GM21723 (cell line): ENCODE results near the gene INSL3.
"Not testable (repeated sequence)": the region's sequence is repeated elsewhere in the genome, so short reads cannot be mapped to it uniquely, and the experiment has no call there.

ENCODE experiments used
- ATAC-seq: cut with Tn5 transposase; IDR thresholded peaks from one replicate; pipeline ENCODE4 v1.9.1; 2021; ENCODE audit warnings: mild to moderate bottlenecking, moderate library complexity; ENCODE audit not compliant: unreplicated experiment

The INSL3 gene

DNA sequence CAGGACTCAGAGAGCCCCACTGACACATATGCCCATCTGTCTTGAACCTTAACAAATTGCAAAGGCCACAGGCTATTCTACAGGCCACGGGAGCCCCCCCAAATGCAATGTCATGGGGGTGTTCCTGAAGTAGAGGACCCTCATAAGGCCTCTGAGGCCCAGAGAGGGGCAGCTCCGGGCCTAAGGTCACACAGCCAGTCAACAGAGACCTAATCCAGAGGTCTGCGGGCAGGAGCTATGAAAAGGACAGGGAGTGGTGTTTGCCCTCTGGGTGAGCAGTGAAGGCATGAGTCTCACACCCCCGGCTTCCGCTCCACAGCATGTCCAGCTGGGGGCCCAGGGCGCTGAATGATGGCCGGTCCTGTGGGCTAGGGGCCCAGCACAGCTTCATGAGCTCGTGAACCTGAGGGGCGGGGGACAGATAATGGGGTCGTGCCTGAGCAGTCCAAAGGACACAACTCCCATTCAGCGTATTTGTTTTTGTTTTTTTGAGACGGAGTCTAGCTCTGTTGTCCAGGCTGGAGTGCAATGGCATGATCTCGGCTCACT, 5.3 kb upstream of the INSL3 start:
- ATAC-seq, result no peak

GRCh38 chr19:17824339-17824738, 3.0 kb upstream of the INSL3 start:
- ATAC-seq, result no peak

DNA sequence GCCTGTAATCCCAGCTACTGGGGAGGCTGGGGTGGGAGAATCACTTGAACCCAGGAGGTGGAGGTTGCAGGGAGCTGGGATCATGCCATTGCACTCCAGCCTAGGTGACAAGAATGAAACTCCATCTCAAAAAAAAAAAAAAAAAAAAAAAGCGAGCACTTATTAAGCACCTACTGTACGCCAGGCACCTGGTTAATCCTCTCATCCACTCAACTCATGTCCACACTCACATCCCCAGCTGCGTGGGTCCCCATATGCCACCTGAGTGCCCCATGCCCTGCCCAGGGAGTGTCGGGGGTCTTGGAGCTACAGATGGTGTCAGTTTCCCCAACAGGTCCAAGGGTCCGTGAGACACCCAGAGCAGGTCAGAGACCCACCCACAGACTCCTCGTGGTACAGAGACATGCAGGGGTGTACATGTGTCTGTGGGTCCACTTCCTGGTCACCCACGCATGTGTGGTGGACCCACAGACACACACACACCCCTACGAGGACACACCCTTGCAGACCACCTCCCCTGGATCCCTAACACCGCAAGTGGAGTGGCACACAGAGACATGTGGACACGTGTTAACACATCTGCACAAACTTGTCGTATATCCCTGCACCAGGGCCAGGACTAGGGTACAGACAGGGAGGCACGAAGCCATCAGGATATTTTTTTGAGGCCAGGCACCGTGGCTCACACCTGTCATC, 3.5 kb downstream of the INSL3 start:
- no peak for ATAC-seq

DNA sequence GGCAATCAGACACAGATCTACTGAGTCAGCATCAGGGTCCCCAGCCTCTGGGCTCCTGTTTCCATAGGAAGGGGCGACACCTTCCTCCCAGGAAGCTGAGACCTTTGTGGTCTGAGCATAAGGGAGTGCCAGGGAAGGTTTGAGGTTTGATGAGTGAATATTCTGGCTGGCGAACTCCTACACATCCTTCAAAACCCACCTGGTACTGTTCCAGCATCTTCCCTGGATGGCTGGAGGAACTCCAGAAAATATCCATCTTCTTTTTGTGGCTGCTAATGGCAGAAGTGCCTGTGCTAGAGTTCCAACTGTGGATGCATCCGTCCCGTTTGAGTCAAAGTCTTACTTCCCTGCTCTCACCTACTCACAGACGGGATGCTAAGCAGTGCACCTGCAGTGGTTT, 9.2 kb downstream of the INSL3 start:
- no peak for ATAC-seq

DNA sequence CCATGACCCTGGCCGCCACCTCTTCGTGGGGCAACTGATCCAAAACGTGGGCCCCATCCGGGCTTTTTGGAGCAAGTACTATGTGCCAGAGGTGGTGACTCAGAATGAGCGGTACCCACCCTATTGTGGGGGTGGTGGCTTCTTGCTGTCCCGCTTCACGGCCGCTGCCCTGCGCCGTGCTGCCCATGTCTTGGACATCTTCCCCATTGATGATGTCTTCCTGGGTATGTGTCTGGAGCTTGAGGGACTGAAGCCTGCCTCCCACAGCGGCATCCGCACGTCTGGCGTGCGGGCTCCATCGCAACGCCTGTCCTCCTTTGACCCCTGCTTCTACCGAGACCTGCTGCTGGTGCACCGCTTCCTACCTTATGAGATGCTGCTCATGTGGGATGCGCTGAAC, 9.6 kb downstream of the INSL3 start:
- no peak for ATAC-seq

GRCh38 chr19:17811103-17811502, 10.2 kb downstream of the INSL3 start:
- no peak for ATAC-seq

DNA sequence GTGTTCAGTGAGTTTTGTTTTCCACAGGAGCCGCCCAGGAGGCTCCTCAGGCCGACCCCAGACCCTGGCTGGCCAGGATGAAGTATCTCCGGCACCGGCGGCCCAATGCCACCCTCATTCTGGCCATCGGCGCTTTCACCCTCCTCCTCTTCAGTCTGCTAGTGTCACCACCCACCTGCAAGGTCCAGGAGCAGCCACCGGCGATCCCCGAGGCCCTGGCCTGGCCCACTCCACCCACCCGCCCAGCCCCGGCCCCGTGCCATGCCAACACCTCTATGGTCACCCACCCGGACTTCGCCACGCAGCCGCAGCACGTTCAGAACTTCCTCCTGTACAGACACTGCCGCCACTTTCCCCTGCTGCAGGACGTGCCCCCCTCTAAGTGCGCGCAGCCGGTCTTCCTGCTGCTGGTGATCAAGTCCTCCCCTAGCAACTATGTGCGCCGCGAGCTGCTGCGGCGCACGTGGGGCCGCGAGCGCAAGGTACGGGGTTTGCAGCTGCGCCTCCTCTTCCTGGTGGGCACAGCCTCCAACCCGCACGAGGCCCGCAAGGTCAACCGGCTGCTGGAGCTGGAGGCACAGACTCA, 13.5 kb downstream of the INSL3 start:
- no peak for ATAC-seq

DNA sequence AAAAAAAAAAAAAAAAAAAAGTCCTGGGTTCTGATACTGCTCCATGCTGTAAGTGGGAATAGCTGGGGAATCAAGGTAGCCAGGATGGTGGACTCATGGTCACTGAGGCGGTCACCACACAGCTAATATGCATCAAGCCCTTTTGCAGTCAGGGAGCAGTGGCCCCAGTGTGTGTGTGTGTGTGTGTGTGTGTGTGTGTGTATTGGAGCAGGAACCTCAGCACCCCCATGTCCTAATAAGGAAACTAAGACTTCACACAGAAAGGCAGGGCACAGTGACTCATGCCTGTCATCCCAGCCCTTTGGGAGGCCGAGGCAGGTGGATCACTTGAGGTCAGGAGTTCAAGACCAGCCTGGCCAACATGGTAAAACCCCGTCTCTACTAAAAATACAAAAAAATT, 14.4 kb downstream of the INSL3 start:
- no peak for ATAC-seq

DNA sequence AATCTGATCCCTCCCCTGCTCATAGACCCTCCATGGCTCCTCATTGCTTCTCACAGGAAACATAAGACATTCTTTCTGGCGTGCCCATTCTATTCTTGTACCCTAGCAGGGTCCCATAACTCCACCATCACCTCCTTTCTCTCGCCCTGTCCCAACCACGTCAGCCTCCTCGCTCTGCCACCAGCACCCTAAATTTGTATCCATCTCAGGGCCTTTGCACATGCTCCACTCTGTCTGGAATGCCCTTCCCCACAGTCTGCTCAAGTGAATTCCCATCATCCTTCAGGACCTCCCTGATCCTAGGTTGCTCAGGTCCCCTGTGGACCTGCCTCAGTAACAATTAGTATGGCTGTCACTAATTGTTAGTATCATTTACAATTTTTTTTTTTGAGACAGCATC, 15.9 kb downstream of the INSL3 start:
- ATAC-seq, result no peak

- no peak for ATAC-seq
Measured at GRCh38 chr19:17803264-17803896, 17.9 kb downstream of the INSL3 start.

DNA sequence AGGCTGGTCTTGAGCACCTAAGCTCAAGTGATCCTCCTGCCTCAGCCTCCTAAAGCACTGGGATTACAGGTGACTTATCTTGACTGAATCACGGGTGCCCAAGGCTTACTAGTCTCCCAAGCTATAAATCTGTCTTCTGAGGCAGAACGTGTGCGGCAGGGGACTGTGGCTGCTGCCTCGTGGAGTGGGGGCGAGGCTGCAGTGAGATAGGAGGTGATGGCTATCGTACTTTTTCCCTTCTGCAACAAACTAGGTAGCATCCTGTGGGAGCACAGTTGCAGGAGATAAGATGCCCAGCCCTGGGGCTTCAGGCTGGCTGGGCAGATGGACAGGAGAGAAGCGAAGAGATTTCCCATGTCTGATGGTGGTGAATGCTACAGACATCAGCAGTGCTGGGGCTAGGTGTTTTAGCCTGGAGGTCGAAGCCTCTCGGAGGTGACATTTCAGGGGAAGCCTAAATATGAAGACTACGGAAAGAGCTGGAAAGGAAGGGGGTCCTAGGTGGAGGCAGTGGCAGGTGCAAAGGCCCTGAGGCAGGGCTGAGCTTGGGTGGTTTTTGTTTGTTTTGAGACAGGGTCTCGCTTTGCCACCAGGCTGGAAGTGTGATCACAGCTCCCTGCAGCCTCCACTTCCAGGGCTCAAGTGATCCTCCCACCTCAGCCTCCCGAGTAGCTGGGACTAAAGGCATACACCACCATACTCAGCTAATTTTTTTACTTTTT, 19.0 kb downstream of the INSL3 start:
- ATAC-seq, result no peak

- not testable (repeated sequence) for ATAC-seq
Measured at GRCh38 chr19:17798599-17798998, 22.7 kb downstream of the INSL3 start.

- no peak for ATAC-seq
Measured at GRCh38 chr19:17797424-17798201, 23.7 kb downstream of the INSL3 start.

DNA sequence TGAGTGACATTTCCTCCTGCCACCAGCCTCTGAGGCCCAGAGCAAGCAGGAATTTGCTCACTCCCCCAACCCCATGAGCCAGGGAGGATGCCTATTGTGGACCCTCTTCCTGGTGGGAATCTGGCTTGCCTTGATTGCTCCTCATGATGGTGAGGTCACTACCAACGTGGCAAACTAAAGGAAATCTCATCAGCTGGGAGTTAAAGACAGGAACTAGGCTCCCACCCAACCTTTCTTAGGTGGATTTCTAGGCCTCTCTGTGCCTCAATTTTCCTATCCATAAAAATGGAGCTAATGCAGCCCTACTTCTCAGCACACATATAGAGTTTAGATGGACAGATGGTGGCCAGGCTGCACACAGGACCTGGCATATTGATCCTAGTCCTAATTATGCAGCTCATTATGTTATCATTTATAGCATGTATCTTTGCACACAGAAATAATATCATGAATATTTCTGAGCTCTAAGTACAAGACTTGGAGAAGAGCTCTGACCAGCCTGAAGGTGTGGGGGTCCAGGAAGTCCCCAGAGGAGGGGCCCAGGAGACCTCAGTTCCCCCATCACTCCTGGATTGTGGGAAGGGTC, 24.4 kb downstream of the INSL3 start:
- no peak for ATAC-seq

DNA sequence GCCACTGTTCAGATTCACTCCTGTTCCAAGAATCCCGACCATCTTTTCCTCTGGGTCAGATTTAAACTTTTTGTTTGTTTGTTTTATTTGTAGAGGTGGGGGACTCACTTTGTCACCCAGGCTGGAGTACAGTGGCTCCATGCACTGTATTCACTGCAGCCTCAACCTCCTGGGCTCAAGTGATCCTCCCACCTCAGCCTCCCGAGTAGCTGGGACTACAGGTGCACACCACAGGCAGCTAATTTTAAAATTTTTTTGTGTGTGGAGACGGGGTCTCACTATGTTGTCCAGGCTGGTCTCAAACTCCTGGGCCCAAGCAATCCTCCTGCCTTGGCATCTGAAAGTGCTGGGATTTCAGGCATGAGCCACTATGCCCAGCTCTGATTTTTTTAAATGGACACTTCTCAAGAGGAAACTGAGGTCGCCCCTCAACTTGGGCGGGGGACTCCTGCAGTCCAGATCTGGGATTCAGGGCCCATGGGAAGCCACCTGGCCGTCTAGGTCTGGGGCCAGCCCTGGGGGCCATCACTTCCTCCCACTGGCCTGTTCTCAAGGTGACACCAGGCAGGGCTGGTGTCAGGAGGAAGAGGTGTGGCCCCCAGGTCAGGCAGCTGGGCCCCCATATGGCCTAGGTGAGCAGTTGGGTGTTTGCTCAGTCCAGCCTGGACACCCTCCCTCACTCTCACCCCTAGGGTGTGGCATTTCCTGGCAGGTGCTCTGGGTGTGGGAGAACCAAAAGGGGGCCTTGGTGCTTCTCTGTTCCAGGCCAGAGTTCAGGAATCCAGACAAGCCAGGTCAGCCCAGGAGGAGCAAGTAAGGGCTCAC, 25.1 kb downstream of the INSL3 start:
- ATAC-seq, result no peak

DNA sequence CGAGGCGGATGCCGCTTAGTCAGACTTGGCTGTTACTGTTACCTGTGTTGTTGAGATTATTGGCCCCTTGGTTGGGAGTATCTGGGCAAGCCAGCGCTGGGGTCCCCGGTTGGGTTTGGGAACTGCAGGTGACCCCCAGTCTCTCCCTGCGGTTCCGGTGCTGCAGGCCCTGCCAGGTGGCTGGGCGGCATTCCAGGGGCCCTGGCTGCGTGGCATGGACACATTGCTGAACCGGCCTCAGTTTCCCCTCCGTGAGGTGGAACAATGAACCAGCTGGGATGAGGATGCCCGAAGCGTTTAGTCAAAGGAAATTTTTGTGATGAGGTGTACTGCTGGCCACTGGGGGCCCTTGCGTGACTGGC, 25.8 kb downstream of the INSL3 start:
- ATAC-seq, result no peak

DNA sequence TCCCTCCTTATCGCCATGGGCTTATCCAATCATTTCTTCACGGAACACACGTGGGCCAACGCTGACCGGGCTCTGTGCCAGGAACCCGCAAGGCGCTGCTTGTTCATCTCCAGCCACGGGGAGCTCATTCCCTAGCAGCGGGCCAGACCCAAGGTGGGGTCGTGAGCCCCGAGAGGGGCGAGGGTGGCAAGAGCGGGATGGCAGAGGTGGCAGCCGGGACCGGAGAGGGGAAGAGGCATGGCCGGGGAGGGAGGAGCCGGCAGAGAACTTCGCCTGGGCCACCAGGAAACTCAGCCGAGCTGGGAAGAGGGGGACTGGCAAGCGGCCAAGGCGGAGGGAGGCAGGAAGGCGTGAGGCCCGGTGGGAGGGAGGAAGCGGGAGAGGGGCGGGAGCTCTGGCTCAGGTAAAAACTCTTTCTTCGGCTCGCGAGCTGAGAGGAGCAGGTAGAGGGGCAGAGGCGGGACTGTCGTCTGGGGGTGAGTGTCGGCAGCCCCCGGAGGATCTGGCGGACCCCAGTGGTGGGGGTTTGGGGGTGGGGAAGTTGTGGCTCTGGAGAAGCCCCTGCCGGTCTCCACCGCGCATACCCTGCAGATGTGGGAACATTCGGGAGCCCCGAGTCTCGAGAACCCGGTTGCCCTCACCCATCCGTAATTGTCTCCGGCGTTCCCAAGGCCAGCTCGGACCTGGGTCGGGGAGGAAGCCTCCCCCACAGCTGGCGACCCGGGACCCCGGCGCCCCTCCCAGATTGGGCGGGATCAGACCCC, 26.4 kb downstream of the INSL3 start, which contains the start of gene B3GNT3:
Gene B3GNT3 (plus strand): TSS at position 408 of the 764 bp plus-strand sequence. CDS start 12,670 bp downstream, outside the sequence.
- ATAC-seq, result no peak

GRCh38 chr19:17794412-17794730, 26.9 kb downstream of the INSL3 start:
- no peak for ATAC-seq
